Fibroblast of skin of right quadriceps (primary cell): Measurements from ENCODE around the gene DIS3.
"Not testable (repeated sequence)": the region's sequence is repeated elsewhere in the genome, so short reads cannot be mapped to it uniquely, and the experiment has no call there.

Source experiments
- DNase-seq: peaks from one replicate; pipeline ENCODE4 v3.0.0-alpha.2; 2013

The DIS3 gene

GRCh38 chr13:72737033-72737432 is 44.7 kb downstream of the DIS3 start:
- no peak for DNase-seq

- peak; percentile 1 for DNase-seq
Measured at GRCh38 chr13:72728290-72728605, 53.5 kb downstream of the DIS3 start.

GRCh38 chr13:72727417-72728289 is 54.0 kb downstream of the DIS3 start, which contains the start of the genes BORA and MZT1:
TSS of gene BORA (plus strand) at chr13:72727923. CDS start at chr13:72728941, 1,018 bp downstream.
TSS of gene MZT1 (minus strand) at chr13:72727629. CDS start at chr13:72727602, 27 bp downstream.
- peak; percentile 97 for DNase-seq

- DNase-seq = peak; percentile 6
Measured at GRCh38 chr13:72726726-72727416, 54.8 kb downstream of the DIS3 start.

GRCh38 chr13:72726185-72726584 is 55.5 kb downstream of the DIS3 start:
- not testable (repeated sequence) for DNase-seq

GRCh38 chr13:72716776-72717175 is 64.9 kb downstream of the DIS3 start:
- no peak for DNase-seq
